HG03064 (cell line): ENCODE results near the gene ANKRD6.

Source experiments
- ATAC-seq: cut with Tn5 transposase; IDR thresholded peaks from one replicate; pipeline ENCODE4 v1.9.1; 2021; ENCODE audit warnings: low read depth; ENCODE audit not compliant: unreplicated experiment

The ANKRD6 gene

DNA sequence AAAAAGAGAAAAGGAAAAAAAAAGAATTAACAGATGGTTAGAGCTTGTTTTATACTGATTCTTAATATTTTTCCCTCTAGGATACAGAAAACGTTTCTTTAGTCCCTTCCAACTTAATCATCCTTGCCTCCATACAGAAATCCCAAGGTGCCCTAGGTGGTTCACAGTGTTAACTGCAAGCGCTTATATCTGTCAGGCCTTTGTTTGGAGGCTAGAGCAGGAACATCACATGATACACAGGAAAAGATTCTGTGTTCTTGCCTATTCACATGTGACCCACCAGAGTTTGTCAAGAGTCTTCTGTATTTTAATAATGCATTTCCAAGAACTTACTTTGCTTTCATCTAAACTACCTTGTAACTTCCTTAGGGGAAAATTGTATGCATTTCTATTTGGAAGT is 31.3 kb downstream of the ANKRD6 start:
- no peak for ATAC-seq

DNA sequence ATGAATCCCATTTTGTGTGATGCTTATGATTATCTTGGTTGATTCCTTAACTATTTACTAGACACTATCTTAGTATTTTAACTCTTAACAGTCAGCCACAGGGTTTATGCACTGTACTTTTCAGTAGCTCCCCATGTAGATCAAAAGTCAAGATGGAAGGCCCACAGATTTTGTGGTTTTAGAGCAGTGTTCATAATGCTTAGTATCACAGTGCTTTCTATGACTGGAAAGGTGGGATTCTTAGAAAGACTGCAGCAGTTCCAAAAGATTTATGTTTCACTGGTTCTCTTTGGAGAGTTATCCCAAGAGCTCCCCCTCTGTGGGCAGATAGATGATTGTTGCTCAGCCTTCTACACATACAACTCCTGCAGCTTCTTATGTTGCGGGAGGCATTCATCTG is 34.5 kb downstream of the ANKRD6 start:
- ATAC-seq = no peak

DNA sequence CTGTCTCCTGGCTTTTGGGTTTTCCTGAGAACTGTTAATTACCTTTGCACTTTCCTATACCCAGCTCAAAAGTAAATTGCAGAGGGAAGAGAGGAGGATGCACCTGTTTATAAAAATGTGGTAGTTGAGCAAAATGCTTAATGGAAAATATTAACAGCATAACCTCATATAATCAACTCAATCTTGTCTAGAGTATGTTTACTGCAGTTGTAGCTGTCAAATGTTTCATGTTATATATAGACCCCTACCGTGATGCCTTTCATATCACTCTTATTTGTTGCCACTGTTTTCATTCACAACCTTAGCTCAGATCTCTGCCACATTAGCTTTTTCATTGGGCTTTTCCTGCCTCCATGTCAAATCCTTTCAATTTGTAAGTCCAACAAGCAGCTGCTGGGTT is 36.0 kb downstream of the ANKRD6 start:
- no peak for ATAC-seq

DNA sequence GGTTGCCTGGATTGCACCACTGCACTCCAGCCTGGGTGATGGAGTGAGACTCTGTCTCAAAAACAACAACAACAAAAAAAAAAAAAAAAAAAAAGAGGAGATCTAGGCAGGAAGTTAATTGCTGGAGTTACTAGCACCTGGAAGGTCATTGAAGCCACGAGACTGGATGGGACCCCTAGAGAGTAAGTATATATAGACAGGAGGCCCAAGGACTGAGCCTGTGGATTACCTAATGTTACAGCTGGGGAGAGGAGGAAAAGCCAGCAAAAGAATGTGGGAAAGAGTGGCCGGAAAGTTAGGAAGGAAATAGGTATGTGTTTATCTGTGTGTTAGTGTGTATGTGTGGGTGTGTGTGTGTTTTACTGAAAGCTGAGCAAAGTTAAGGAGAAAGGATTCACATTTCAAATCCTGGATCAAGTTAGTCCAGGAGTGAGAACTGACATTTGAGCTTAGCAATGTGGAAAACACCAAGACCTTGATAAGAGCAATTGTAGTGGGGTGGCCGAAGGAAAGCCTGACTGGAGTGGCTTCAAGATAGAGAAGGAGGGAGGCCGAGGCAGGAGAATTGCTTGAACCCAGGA is 38.4 kb downstream of the ANKRD6 start:
- no peak for ATAC-seq

DNA sequence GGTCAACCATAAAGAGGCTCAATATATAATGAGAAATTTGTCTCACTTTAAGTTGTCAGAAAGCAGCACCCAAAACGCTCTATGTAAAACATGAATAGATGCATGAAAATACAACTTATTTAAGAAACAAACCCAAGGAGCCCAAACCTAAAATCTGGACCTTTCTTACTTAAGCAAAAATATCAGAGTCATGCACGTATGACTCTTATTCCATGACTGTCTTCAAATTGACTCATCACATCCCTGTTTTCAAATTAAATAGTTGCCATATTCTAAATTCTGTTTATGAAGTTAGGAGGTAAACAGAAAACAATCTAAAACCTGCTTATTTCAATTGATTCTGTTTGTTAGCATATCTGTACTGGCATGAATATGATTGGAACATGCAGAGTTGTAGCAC is 42.1 kb downstream of the ANKRD6 start:
- ATAC-seq = no peak

DNA sequence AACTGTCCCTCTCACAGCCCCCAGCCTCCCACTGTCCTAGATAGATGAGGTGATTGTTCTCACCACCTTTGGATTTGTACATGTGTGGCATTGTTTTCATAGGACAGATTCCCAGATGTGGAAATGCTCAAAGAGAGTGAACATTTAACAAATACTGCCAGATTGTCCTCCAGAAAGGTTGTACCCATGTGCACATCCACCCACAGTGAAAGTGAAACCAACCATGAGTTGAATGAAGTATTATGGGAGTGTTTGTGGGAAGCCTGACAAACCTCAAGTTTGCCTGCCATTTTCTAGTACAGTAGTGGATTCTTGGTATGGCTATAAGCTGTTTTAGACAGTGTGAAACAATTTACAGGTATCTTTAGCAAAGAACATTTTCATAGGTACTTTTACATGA is 42.7 kb downstream of the ANKRD6 start:
- ATAC-seq = no peak

DNA sequence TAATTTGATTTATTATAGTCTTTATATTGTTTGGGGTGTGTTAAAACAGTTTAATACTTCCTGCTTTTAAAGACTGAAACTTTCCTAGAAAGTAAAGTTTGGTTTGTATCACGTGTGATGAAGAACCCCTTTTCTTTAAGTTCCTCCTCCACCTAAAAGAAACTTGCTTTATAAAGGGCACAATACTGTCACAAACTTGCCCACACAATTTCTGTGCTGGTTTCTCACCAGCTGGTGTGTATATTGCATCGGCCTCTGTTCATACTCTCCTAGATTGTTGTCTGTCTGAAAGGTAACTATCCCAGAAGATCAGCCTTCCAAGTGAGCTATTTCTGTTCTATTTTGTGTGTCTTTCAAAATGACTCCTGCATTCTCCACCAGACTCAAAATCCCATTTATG is 46.9 kb downstream of the ANKRD6 start:
- no peak for ATAC-seq

DNA sequence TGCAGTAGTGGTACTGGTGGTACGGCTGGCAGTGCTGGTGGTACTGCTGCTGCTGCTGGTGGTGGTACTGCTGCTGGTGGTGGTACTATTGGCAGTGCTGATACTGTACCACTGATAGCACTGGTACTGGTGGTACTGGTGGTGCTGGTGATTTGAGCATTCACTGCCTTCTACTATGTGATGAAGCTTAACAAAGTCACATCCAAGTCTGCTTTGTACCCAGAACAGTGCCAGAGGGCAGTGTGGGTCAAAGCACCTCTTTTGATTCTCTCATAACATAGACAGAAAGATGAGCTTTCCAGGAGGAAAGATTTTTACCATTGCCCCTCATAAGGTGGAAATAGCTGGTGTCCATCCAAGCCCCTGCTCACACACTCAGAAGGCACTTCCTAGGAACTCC is 48.7 kb downstream of the ANKRD6 start:
- no peak for ATAC-seq

DNA sequence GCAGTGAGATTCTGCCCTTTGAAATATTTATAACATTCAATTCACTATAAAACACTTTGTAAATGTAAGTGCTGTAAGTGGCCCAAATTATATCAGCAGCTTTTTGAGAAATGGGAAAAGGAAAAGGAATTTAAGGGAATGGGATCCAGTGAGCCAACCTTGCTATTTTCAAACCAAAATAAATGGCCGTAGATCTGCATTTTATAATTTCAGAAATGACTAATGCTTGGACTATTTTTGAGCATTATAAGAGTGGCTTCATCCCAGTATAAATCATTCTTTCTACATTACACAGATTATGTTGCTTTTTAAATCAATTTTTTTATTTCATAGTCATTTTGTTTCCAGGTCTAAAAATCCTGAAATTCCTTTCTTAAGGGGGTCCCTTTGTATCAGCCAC is 49.2 kb downstream of the ANKRD6 start:
- no peak for ATAC-seq

DNA sequence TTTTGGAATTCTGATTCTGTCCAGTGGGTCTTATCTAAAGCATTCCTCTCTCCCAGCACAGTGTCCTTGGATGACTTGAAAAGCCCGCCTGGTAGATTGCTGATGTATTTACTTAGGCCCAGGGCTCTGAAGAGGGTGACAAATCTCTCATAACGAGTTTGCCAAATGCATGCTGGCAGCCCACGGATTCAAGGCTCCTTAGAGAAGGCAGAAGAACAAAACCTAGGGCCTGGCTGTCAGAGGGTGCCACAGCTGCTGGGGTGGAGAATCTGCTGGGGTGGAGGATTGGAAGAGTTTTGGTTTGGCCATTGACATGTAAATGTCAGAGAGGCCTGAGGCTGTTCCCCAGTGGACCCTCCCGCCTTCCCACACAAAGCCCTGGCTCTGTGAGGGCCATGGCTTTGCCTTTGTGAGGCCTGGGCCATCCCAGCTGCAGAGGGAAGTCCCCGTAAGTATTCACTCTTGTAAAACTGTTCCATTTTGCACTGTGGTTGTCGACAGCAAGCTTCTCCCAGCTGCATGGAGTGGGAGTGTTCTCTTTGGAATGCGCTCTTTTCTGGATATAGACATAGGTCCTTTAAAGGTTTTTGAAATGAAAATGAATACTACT is 50.3 kb downstream of the ANKRD6 start:
- no peak for ATAC-seq

DNA sequence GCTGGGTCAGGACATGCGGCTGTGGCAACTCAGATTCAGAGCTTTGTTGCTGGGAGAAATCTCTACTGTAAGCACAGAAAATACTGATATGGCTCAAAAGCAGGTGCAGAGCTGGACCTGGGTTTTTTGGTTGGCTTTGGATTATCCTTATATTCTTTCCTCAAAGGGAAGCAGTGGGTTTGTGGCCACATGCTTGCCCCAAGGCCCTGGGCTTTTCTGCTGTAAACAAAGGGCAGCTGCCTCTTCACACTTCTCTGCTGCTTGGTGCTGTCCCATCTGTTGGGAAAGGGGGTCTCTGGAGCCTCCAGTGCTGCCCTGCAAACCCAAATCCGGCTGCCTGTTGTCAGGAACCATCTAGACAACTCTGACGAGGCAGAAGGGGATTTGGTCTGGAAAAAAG is 52.4 kb downstream of the ANKRD6 start:
- no peak for ATAC-seq

DNA sequence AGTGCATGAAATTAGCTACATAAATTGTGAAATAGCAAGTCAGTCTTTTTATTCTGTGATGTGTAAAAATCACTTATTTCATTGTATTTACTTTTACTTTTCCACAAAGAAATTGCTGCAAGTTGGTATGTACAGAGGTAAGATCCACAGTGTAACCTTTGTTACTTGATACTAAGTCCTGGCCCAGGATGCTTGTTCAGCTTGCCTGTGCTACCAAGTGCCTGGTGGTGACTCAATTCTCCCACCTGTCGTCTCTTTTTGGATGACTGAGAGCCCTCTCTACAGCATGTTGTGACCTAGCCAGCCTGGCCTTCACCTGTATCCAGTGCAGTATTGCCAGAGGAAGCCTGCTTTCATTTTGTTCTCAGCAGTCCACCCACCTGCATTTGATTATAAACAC is 54.9 kb downstream of the ANKRD6 start:
- ATAC-seq = no peak

DNA sequence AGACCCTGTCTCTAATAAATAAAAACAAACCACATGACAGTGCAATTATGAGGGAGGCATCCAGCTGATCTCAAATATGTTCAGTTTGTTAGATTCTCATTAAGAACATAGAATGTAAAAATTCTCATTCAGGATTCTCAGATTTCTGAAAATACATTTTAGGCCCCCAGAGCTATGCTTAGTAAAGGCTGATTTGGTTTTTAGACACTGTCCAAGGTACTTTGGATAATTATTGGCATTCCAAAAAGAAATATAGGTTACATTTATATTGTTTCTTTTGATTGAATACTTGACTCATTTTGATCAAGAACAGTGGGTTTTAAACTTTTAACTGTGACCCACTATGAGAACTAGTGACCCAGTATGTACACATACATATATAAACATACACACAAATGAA is 55.5 kb downstream of the ANKRD6 start:
- no peak for ATAC-seq

DNA sequence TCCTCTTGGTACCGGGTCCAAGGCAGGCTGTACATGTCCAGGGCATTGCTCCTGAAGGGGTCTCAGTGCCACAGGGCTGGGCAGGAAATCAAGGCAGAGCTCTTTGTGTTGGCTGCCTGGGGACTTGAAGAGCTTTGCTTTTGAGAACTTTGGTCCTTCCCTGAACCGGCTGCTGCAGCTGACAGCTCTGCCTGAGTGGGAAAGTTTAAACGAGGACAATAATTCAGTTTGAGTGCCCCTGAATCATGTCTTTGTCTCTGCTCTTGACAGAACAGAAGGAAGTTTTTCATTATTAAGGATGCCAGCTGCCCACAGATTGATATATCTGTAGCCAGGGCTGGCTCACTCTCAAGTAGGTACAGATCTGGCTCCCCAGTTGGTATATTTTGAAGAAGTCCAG is 56.1 kb downstream of the ANKRD6 start:
- no peak for ATAC-seq

DNA sequence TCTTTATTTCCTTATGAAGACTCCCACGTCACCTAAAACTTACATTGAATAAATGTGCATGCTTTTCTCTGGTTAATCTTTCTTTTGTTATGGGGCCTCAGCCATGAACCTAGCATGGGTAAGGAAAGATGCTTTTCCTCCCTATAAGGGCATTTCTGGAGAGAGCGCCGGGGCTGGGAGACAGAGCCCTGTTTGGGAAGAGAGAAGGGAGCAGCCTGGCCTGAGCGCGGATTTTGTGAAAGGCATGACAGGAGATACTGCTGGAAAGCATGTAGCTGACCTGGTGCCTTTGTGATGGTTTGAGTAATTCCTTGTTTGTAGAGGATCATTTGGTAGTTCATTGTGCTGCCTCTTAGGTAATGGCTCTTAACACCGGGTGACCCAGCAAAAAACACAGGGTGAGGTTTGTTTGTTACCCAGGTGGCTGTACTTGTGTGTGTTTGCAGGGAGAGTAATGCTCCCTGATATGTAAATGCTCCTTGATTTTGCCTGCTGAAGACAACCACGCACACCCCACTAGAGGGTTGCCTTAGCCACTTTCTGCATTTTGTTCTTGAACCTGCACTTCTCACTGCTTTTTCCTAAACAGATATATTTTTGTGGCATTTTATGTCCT is 59.2 kb downstream of the ANKRD6 start:
- ATAC-seq = no peak

DNA sequence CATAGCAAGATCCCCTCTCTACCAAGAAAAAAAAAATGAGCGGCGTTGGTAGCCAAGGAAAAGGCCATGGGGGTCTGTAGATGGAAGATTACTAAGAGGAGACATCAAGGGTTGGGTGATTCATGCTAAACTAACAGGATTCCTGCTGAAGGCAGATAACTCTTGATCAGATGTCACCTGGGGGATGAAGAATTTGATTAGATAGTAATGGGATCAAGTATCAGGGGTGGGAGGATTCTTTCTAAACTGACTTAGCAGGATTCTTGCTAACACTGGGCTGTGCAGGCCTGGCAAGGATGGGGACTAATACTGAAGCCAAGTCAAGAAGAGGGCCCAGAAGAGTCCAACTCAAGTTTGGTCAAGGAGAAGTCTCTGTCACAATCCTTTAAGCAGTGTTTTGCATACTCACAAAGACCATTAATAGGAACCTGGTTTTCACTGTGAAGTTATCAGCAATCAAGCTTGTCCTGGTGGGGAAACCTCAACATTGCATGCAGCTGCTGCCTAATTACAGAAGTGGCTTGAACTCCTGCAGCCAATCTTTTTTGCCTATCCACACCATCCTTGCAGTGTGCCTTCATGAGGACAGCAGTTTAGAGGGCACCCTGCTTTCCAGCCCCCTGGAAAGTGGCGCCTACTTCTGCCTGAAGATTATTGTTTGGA is 61.3 kb downstream of the ANKRD6 start:
- no peak for ATAC-seq

DNA sequence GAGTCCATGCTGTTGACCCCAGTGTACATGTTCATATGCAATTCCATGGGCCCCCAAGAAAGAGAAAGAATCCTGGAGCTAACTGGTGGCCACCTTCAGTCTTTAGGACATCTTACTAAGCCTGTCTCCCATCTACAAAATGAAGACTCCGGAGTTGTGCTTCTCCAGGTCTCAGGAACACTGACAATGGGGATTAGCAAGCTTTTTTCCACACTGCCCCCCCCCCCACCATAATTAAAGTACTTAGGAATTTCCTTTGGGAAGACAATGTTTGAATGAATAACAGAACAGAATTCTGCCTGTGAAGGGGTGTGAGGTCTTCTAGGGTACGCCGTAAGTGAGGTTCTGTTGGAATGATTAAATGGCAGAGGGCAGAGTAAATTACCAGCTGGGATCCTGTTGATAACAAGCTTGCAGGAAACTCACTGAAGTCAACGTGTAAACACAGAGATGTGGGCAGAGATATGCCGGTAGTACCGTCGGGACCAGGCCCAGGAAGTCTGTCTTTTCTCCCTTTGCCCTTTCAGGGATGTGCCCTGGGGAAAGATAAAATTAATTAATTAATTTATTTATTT is 63.1 kb downstream of the ANKRD6 start:
- ATAC-seq = no peak

DNA sequence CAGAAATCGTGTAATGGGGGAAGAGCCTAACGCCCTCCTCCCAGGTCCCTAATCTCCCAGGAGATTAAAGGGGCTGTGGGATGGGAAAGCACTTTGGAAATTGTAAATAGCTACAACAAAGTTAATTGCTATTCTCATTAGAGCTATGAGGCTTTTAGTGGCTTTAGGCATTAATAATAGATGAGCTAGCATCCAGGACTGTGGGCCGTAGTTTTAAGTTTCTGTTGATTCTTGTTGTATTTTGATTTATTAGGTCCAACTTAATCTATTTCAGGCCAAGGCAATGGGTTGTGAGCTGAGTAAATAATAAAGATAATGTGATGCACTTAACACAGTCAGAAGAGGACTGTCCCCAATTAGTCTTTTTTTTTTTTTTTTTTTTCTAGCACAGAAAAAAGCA is 67.7 kb downstream of the ANKRD6 start:
- no peak for ATAC-seq

DNA sequence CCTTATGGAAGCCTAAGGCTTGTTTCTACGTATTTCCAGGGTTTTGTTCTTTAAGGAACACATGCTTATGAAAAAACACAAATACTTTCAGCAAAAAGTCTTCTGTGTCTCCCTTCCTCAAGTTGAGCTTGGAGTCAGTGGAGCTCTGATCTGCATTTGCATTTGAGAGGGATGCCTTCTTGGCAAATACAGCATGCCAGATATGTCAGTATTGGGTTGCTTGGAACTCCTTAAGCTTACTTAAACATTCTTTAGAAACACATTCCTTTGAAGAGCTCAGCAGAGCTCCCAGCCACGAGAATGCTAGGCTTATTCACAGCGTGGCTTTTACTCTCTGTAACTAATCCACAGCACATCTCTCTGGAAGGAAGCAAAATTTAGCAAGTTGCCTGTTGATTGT is 68.3 kb downstream of the ANKRD6 start:
- ATAC-seq = no peak

DNA sequence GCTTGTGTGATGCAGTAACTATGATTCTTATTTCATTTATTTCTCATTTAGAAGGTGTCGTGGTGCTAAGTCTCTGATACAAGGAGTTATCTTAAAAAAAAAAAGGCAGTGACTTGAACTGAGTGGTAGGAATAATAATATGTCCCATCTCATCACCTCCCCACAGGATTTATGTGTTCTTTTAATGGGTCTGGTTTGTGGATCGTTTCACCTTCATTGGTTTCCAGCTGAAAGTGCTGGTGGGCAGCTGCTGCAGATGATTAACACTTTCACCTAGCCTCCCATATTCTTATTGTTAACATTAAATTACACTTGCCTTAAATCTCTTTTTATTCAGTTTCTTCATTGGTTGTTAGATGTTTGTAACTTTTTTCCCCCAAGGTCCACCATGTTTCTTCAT is 68.8 kb downstream of the ANKRD6 start:
- ATAC-seq = no peak

DNA sequence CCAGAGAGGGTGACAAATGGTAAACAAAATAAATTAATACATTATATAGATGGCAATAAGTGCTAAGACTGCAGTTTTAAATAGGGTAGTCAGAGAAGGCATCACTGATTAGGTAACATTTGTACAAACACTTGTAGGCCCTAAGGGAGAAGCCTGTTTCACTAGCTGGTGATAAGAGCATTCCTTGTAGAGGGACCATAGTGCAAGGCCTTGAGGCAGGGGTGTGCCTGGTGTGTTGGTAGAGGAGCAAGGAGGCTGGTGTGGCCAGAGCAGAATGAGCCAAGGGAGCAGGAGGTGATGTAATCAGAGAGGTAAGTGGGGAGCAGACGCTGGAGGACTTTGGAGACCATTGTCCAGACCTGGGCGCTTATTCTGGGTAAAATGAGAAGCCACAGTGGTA is 70.7 kb downstream of the ANKRD6 start:
- ATAC-seq = no peak

DNA sequence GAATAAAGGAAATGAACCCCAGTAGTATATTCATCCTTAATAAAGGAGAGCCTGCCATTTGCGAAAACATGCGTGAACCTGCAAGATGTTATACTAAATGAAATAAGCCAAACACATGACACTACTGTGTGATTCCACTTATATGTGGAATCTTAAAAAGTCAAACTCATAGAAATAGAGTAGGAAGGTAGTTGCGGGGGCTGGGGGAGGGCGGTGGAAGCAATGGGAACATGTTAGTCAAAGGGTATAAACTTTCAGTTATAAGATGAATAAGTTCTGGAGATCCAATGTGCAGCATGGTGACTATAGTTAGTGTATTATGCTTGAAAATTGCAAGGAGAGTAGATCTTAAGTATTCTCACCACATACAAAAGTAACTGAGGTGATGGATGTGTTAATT is 72.9 kb downstream of the ANKRD6 start:
- no peak for ATAC-seq
